Measurements from ENCODE around the gene DGKI.

Gene DGKI

DNA sequence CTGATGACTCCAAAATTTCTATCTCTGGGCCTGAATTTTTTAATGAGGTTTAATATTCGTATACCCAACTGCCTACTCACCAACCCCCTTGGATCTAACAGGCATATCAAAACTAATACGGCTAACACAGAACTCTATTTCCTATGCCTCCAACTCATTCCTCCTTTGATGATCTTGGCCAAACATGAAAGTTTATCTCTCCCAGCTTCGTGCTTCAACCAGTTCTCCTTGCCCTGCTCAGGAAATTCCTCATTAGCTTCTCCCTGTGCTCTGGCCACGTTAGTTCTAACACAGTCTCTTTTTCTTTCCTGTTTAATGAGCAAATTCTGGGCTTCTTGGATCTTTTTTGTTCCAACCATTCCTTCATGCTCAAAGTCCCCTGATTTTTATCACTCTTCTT is 364.3 kb downstream of the DGKI start:
- no peak overlapping the region for H3K9ac ChIP-seq (ENCODE audit: insufficient read length, low read depth)
- H3K4me3 ChIP-seq (ENCODE audit: insufficient read length, low read depth) = no peak overlapping the region
- no peak for DNase-seq (ENCODE audit: low read depth, low spot score)
- H3K36me3 ChIP-seq (ENCODE audit: insufficient read depth, insufficient read length, low read length) = no peaks in the 10 kb centered on the region
- H3K4me1 ChIP-seq (ENCODE audit: insufficient read depth, insufficient read length) = no peaks in the 10 kb centered on the region
- no peaks in the 10 kb centered on the region for H3K9me3 ChIP-seq (ENCODE audit: insufficient read depth, low read length)
- no peaks in the 10 kb centered on the region for H3K27me3 ChIP-seq (ENCODE audit: insufficient read depth, insufficient read length)
- no peak for TF ChIP-seq YY1 (IDR thresholded peaks at IDR 0.05; ENCODE audit: insufficient read depth, insufficient read length)
- TF ChIP-seq SUZ12 (IDR thresholded peaks at IDR 0.05; ENCODE audit: extremely low read depth, insufficient read depth, insufficient read length) = no peak

DNA sequence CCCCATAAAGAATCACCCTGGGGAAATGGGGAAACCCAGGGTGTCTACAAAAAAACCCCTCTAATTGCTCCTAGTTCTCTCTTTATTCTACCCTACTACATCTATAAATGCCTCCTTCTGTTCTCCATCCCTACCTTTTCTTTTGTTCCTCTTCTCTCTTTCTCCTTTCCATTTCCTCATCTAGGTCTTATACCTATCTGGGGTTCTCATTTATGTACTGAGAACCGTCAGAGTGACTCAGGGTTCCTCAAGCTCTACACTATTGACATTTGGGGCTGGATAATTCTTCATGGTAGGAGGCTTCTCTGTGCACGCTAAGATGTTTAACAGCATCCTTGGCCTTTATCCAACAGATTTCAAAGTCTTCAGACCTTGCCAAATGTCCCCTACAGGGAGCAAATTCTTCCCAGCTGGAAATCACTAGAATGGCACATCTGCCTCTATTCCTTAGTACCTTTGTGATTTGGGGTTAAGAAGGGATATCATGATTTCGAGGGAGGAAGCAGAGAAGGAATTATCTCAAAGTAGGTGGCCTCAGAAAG is 365.9 kb downstream of the DGKI start:
- H3K9ac ChIP-seq (ENCODE audit: insufficient read length, low read depth) = no peak overlapping the region
- TF ChIP-seq ZNF274 (IDR thresholded peaks at IDR 0.05; ENCODE audit: low read depth, low read length) (no peak), YY1 (IDR thresholded peaks at IDR 0.05; ENCODE audit: insufficient read depth, insufficient read length) (no peak), SUZ12 (IDR thresholded peaks at IDR 0.05; ENCODE audit: extremely low read depth, insufficient read depth, insufficient read length) (no peak)
- H3K9me3 ChIP-seq (ENCODE audit: insufficient read depth, low read length) = no peaks in the 10 kb centered on the region
- H3K4me3 ChIP-seq (ENCODE audit: insufficient read length, low read depth) = no peak overlapping the region
- no peaks in the 10 kb centered on the region for H3K27me3 ChIP-seq (ENCODE audit: insufficient read depth, insufficient read length)
- no peaks in the 10 kb centered on the region for H3K36me3 ChIP-seq (ENCODE audit: insufficient read depth, insufficient read length, low read length)
- no peak for DNase-seq (ENCODE audit: low read depth, low spot score)
- H3K4me1 ChIP-seq (ENCODE audit: insufficient read depth, insufficient read length) = no peaks in the 10 kb centered on the region

- DNase-seq (ENCODE audit: low read depth, low spot score) = no peak
- Histone ChIP-seq H3K36me3 (ENCODE audit: insufficient read depth, insufficient read length, low read length) (no peaks in the 10 kb centered on the region), H3K4me3 (ENCODE audit: insufficient read length, low read depth) (no peak overlapping the region), H3K27me3 (ENCODE audit: insufficient read depth, insufficient read length) (no peaks in the 10 kb centered on the region), H3K4me1 (ENCODE audit: insufficient read depth, insufficient read length) (no peaks in the 10 kb centered on the region), H3K9ac (ENCODE audit: insufficient read length, low read depth) (no peak overlapping the region), H3K9me3 (ENCODE audit: insufficient read depth, low read length) (no peaks in the 10 kb centered on the region)
- TF ChIP-seq ZNF274 (IDR thresholded peaks at IDR 0.05; ENCODE audit: low read depth, low read length) (no peak), SUZ12 (IDR thresholded peaks at IDR 0.05; ENCODE audit: extremely low read depth, insufficient read depth, insufficient read length) (no peak)
Measured at GRCh38 chr7:137480401-137480800, 366.4 kb downstream of the DGKI start.

DNA sequence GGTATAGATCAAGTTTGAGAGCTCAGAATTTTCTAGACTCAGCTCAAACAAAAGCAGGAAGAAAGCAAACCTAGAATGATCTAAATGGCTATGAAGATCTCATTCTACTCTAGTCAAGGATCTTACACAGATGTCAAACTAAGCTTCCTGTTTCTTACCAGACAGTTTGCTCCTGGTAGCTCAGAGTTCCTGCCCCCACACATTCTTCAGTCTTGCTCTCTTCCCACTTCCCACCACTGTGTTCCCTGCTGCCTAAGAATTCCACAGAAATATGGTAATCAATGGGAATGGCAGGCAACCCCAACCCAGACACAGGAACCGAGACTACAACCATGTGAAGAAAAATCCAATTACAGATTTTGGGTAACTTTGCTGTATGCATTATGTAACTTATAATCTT is 369.8 kb downstream of the DGKI start:
- no peak for DNase-seq (ENCODE audit: low read depth, low spot score)
- no peak overlapping the region for H3K9ac ChIP-seq (ENCODE audit: insufficient read length, low read depth)
- H3K27me3 ChIP-seq (ENCODE audit: insufficient read depth, insufficient read length) = no peaks in the 10 kb centered on the region
- TF ChIP-seq ZNF274 (IDR thresholded peaks at IDR 0.05; ENCODE audit: low read depth, low read length) (no peak), SUZ12 (IDR thresholded peaks at IDR 0.05; ENCODE audit: extremely low read depth, insufficient read depth, insufficient read length) (no peak), YY1 (IDR thresholded peaks at IDR 0.05; ENCODE audit: insufficient read depth, insufficient read length) (no peak)
- no peaks in the 10 kb centered on the region for H3K4me1 ChIP-seq (ENCODE audit: insufficient read depth, insufficient read length)
- H3K36me3 ChIP-seq (ENCODE audit: insufficient read depth, insufficient read length, low read length) = no peaks in the 10 kb centered on the region
- H3K4me3 ChIP-seq (ENCODE audit: insufficient read length, low read depth) = no peak overlapping the region
- H3K9me3 ChIP-seq (ENCODE audit: insufficient read depth, low read length) = no peaks in the 10 kb centered on the region

- no peak for TF ChIP-seq YY1 (IDR thresholded peaks at IDR 0.05; ENCODE audit: insufficient read depth, insufficient read length)
- H3K9me3 ChIP-seq (ENCODE audit: insufficient read depth, low read length) = no peaks in the 10 kb centered on the region
- DNase-seq (ENCODE audit: low read depth, low spot score) = no peak
- H3K4me1 ChIP-seq (ENCODE audit: insufficient read depth, insufficient read length) = no peaks in the 10 kb centered on the region
- H3K4me3 ChIP-seq (ENCODE audit: insufficient read length, low read depth) = no peak overlapping the region
- H3K27me3 ChIP-seq (ENCODE audit: insufficient read depth, insufficient read length) = no peaks in the 10 kb centered on the region
- no peaks in the 10 kb centered on the region for H3K36me3 ChIP-seq (ENCODE audit: insufficient read depth, insufficient read length, low read length)
- H3K9ac ChIP-seq (ENCODE audit: insufficient read length, low read depth) = no peak overlapping the region
Measured at GRCh38 chr7:137475966-137476365, 370.8 kb downstream of the DGKI start.

DNA sequence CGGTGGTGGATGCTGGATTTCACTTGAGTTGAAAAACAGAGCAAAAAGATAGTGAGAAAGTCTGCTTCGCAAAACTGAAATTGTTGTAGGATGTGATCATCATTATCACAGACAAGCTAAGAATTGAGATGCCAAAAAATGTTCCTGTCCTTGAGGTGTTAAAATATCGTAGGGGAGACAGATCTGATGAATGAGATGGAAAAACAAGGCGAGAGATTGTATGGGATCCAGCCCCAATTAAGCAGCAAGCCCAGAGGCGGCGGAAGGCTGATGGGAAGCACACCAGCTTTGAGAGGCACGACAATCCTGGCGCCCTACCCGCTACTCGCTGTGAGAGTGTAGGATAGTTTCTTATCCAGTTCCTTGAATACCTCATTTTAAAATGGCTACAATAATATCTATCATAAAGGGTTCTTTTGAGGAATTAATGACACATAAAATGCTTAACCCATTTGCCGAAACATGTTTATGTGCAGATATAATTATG is 372.2 kb downstream of the DGKI start:
- no peaks in the 10 kb centered on the region for H3K36me3 ChIP-seq (ENCODE audit: insufficient read depth, insufficient read length, low read length)
- no peaks in the 10 kb centered on the region for H3K9me3 ChIP-seq (ENCODE audit: insufficient read depth, low read length)
- no peak overlapping the region for H3K4me3 ChIP-seq (ENCODE audit: insufficient read length, low read depth)
- no peaks in the 10 kb centered on the region for H3K27me3 ChIP-seq (ENCODE audit: insufficient read depth, insufficient read length)
- DNase-seq (ENCODE audit: low read depth, low spot score) = no peak
- H3K9ac ChIP-seq (ENCODE audit: insufficient read length, low read depth) = no peak overlapping the region
- no peaks in the 10 kb centered on the region for H3K4me1 ChIP-seq (ENCODE audit: insufficient read depth, insufficient read length)
- TF ChIP-seq ZNF274 (IDR thresholded peaks at IDR 0.05; ENCODE audit: low read depth, low read length) = no peak
- TF ChIP-seq SUZ12 (IDR thresholded peaks at IDR 0.05; ENCODE audit: extremely low read depth, insufficient read depth, insufficient read length) = no peak
- TF ChIP-seq YY1 (IDR thresholded peaks at IDR 0.05; ENCODE audit: insufficient read depth, insufficient read length) = no peak

- no peaks in the 10 kb centered on the region for H3K36me3 ChIP-seq (ENCODE audit: insufficient read depth, insufficient read length, low read length)
- no peaks in the 10 kb centered on the region for H3K27me3 ChIP-seq (ENCODE audit: insufficient read depth, insufficient read length)
- H3K9ac ChIP-seq (ENCODE audit: insufficient read length, low read depth) = no peak overlapping the region
- TF ChIP-seq ZNF274 (IDR thresholded peaks at IDR 0.05; ENCODE audit: low read depth, low read length) (no peak), SUZ12 (IDR thresholded peaks at IDR 0.05; ENCODE audit: extremely low read depth, insufficient read depth, insufficient read length) (no peak), YY1 (IDR thresholded peaks at IDR 0.05; ENCODE audit: insufficient read depth, insufficient read length) (no peak)
- H3K4me1 ChIP-seq (ENCODE audit: insufficient read depth, insufficient read length) = no peaks in the 10 kb centered on the region
- DNase-seq (ENCODE audit: low read depth, low spot score) = no peak
- H3K4me3 ChIP-seq (ENCODE audit: insufficient read length, low read depth) = no peak overlapping the region
- H3K9me3 ChIP-seq (ENCODE audit: insufficient read depth, low read length) = no peaks in the 10 kb centered on the region
Measured at GRCh38 chr7:137471128-137471527, 375.6 kb downstream of the DGKI start.

GRCh38 chr7:137469858-137470257 is 376.9 kb downstream of the DGKI start:
- Histone ChIP-seq H3K9ac (ENCODE audit: insufficient read length, low read depth) (no peak overlapping the region), H3K36me3 (ENCODE audit: insufficient read depth, insufficient read length, low read length) (no peaks in the 10 kb centered on the region), H3K9me3 (ENCODE audit: insufficient read depth, low read length) (no peaks in the 10 kb centered on the region), H3K27me3 (ENCODE audit: insufficient read depth, insufficient read length) (no peaks in the 10 kb centered on the region), H3K4me3 (ENCODE audit: insufficient read length, low read depth) (no peak overlapping the region), H3K4me1 (ENCODE audit: insufficient read depth, insufficient read length) (no peaks in the 10 kb centered on the region)
- no peak for TF ChIP-seq ZNF274 (IDR thresholded peaks at IDR 0.05; ENCODE audit: low read depth, low read length)
- TF ChIP-seq SUZ12 (IDR thresholded peaks at IDR 0.05; ENCODE audit: extremely low read depth, insufficient read depth, insufficient read length) = no peak
- TF ChIP-seq YY1 (IDR thresholded peaks at IDR 0.05; ENCODE audit: insufficient read depth, insufficient read length) = no peak
- DNase-seq (ENCODE audit: low read depth, low spot score) = no peak

Measured in NT2/D1 (cell line).